ENCODE measurements around the gene CNTD1. TPM values are rescaled to one million over a fixed set of nuclear protein-coding genes. Genes with fewer than 3 reads are reported as not detected.
"Not testable (repeated sequence)": the region's sequence is repeated elsewhere in the genome, so short reads cannot be mapped to it uniquely, and the experiment has no call there.

CNTD1 gene
- total and polyA plus RNA-seq, 12 donors, result 0.11 to 0.42 (median 0.29) TPM; not detected in 7

- intact Hi-C loops (cut with DNase I), result loop anchor here (2.0 to 10.0 kb wide), 7 partner anchors 17 to 187 kb away; partner anchors contain the start of genes PSMC3IP (in 2 of the 10) and EZH1 (in 1 of the 10)
- peak overlapping the region; percentile 81 to 97 (median 93) for H3K27ac ChIP-seq
- TF ChIP-seq, protein P1, sequence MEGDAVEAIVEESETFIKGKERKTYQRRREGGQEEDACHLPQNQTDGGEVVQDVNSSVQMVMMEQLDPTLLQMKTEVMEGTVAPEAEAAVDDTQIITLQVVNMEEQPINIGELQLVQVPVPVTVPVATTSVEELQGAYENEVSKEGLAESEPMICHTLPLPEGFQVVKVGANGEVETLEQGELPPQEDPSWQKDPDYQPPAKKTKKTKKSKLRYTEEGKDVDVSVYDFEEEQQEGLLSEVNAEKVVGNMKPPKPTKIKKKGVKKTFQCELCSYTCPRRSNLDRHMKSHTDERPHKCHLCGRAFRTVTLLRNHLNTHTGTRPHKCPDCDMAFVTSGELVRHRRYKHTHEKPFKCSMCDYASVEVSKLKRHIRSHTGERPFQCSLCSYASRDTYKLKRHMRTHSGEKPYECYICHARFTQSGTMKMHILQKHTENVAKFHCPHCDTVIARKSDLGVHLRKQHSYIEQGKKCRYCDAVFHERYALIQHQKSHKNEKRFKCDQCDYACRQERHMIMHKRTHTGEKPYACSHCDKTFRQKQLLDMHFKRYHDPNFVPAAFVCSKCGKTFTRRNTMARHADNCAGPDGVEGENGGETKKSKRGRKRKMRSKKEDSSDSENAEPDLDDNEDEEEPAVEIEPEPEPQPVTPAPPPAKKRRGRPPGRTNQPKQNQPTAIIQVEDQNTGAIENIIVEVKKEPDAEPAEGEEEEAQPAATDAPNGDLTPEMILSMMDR (IDR thresholded peaks at IDR 0.05), result no peak
- peaks cover 5 to 57% (median 26%) of the 10 kb centered on the region in 9 donors for H3K4me1 ChIP-seq
- WGBS, 2 donors, result 34 to 49% methylated on average over 11 to 12 of the region's 12 CpGs
- peak overlapping the region; percentile 43 to 87 (median 70) for H3K4me3 ChIP-seq
- no peaks in the 10 kb centered on the region for H3K36me3 ChIP-seq
- DNase-seq (no peak), ATAC-seq (no peak)
- no peaks in the 10 kb centered on the region for H3K9me3 ChIP-seq
- H3K27me3 ChIP-seq, result peaks cover 0 to 38% (median 10%) of the 10 kb centered on the region in 7 donors
These were observed 37.0 kb upstream of the CNTD1 start for GRCh38 chr17:42761638-42762037.

DNA sequence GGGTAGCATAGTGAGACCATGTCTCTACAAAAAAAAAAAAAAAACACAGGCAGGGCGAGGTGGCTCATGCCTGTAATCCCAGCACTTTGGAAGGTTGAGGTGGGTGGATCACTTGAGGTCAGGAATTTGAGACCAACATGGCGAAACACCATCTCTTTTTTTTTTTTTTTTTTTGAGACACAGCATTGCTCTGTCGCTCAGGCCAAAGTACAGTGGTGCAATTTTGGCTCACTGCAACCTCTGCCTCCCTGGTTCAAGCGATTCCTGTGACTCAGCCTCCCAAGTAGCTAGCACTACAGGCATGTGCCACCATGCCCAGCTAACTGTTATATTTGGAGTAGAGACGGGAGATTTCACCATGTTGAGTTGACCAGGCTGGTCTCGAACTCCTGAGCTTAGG is 32.5 kb upstream of the CNTD1 start:
- H3K9me3 ChIP-seq, result no peaks in the 10 kb centered on the region
- 90 to 91% methylated on average over 6 of the region's 6 CpGs for WGBS, 2 donors
- no peak for DNase-seq
- no peak overlapping the region for H3K27ac ChIP-seq
- H3K4me3 ChIP-seq, result no peak overlapping the region
- TF ChIP-seq, protein P1 (IDR thresholded peaks at IDR 0.05), result no peak
- no peak for ATAC-seq
- H3K27me3 ChIP-seq, result peaks cover 0 to 21% (median 4%) of the 10 kb centered on the region in 7 donors
- H3K36me3 ChIP-seq, result no peaks in the 10 kb centered on the region
- intact Hi-C loops (cut with DNase I), result loop anchor here in 2 of 10 donors (10.0 kb wide), 2 partner anchors 51 to 191 kb away; partner anchors contain the start of gene PSMC3IP (in 1 of the 2)
- peaks cover 0 to 37% (median 11%) of the 10 kb centered on the region in 9 donors for H3K4me1 ChIP-seq

DNA sequence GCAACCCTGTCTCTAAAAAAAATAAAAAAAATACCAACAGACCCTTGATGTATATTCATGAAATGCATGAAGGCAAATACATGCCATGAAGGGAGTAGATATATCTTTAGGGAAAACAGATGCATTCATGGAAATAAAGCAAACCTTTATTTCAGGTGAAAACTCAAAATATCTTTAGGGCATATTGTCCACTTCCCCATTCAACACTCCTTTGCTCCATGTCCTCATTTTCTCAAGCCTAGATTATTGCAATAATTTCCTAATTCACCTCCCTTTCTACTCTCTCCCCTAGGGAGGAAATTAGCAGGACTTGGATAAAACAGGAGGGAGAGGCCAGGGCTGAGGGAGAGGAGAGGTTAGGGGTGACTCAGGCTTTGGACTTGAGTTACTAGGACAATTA is 31.1 kb upstream of the CNTD1 start:
- TF ChIP-seq, protein P1 (IDR thresholded peaks at IDR 0.05), result no peak
- no peak overlapping the region for H3K4me3 ChIP-seq
- no peak for DNase-seq
- no peaks in the 10 kb centered on the region for H3K9me3 ChIP-seq
- no peak overlapping the region for H3K27ac ChIP-seq
- ATAC-seq, result no peak
- peaks cover 0 to 24% (median 9%) of the 10 kb centered on the region in 9 donors for H3K4me1 ChIP-seq
- intact Hi-C loops (cut with DNase I), result loop anchor here in 2 of 10 donors (10.0 kb wide), 2 partner anchors 53 to 193 kb away; partner anchors contain the start of gene PSMC3IP (in 1 of the 2)
- H3K27me3 ChIP-seq, result peaks cover 0 to 7% (median 0%) of the 10 kb centered on the region in 7 donors
- no peaks in the 10 kb centered on the region for H3K36me3 ChIP-seq

GRCh38 chr17:42768006-42768405 is 30.7 kb upstream of the CNTD1 start:
- not testable (repeated sequence) for ATAC-seq, H3K4me3 ChIP-seq, H3K27me3 ChIP-seq, H3K36me3 ChIP-seq, DNase-seq, H3K27ac ChIP-seq, H3K9me3 ChIP-seq
- intact Hi-C loops (cut with DNase I), result loop anchor here in 2 of 10 donors (10.0 kb wide), 2 partner anchors 53 to 193 kb away; partner anchors contain the start of gene PSMC3IP (in 1 of the 2)
- WGBS, 2 donors, result 53 to 58% methylated on average over 9 of the region's 9 CpGs
- H3K4me1 ChIP-seq, result peaks cover 0 to 25% (median 13%) of the 10 kb centered on the region in 9 donors

DNA sequence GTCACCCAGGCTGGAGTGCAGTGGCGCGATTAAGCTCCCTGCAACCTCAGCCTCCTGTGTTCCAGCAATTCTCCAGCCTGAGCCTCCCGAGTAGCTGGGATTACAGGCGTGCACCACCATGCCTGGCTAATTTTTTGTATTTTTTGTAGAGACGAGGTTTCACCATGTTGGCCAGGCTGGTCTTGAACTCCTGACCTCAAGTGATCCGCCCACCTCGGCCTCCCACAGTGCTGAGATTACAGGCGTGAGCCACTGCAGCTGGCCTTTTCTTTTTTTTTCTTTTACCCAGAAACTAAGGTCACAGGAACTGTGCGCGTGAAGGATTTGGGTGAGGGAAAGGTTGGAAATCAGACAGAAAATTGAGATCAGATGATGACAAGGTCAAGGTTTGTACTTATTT is 28.7 kb upstream of the CNTD1 start:
- intact Hi-C loops (cut with DNase I), result loop anchor here in 3 of 10 donors (5.0 to 10.0 kb wide), 3 partner anchors 52 to 195 kb away; partner anchors contain the start of genes BECN1 (in 1 of the 3) and PSMC3IP (in 1 of the 3)
- WGBS, 2 donors, result 72% methylated on average over 10 of the region's 10 CpGs

More for the DNA sequence above, 28.7 kb upstream of the CNTD1 start:
- not testable (repeated sequence) for H3K36me3 ChIP-seq, DNase-seq, H3K27ac ChIP-seq, H3K4me3 ChIP-seq, ATAC-seq, H3K27me3 ChIP-seq, H3K9me3 ChIP-seq
- peaks cover 2 to 18% (median 14%) of the 10 kb centered on the region in 9 donors for H3K4me1 ChIP-seq
